GM18526 (cell line): ENCODE measurements around the gene CDKAL1.

Experiments used
- POLR2A ChIP-seq: IDR thresholded peaks from 3 replicates; pipeline ENCODE4 v1.6.1; 2011; ENCODE audit not compliant: insufficient read length; ENCODE audit errors: extremely low read depth

The CDKAL1 gene

DNA sequence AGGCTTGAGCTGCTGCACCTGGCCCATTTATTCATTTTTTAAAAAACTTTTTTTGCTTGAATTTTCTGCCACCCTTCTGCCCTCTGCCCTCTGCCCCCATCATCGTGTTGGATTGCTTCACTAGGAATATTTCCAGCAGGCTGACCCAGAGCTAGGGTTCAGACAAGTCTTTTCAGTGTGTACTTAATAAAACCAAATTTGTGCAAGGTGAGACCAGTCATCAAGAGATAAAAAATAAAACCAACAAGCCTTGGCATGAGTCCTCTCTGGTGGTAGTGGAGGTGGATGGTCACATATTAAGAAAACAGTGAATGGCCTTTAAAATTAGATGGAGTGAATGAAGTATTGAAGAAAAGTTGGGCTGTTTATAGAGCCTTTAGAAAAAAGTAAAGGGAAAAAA is 239.6 kb downstream of the CDKAL1 start:
- no peak for TF ChIP-seq POLR2A

DNA sequence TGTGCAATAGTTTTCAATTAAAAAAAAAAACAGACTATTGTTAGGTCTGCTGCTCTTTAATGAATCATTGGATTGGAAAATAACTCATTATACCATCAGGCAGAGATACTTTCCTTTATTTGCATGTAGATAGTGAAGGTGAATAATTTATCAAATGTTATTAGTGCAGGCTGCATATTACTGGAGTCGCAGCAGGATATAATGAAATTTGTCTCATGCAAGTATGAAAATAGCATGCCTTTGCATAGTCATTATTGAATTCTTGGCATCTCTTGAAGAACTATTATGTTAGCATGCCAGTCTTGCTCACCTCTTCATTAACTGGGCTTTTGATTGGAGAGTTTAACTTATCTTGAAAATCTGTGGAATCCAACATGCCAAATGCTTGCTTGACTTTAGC is 241.7 kb downstream of the CDKAL1 start:
- TF ChIP-seq POLR2A, result no peak

DNA sequence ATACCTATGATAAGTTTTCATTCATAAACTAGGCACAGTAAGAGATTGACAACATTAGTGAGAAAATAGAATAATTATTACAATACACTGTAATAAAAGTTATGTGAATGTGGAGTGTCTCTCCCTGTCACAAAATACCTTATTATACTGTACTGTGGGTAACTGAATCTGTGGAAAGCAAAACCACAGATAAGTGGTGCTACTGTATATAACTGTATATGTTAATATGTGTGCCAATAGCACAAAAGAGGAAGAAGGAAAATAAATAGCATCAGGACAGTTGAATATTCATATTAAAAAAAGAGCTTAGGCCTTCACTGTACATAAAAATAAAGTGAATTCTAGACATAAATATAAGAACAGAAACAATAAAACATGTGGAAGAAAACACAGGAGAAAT is 243.5 kb downstream of the CDKAL1 start:
- no peak for TF ChIP-seq POLR2A

DNA sequence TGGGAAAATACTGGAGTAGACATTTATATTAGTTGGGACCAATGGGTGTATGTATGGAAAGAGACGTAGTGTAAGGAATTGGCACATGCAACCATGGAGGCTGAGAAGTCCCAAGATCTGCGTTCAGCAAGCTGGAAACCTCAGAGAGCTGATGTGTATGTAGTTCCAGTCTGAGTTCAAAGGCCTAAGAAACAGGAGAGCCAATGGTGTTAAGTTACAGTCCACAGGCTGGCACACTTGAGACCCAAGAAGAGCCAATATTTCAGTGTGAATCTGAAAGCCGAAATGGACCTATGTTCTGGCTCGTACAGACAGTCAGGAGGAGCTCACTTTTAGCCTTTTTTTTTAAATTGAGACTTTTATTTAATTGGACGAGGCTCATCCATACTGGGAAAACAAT is 244.2 kb downstream of the CDKAL1 start:
- no peak for TF ChIP-seq POLR2A

DNA sequence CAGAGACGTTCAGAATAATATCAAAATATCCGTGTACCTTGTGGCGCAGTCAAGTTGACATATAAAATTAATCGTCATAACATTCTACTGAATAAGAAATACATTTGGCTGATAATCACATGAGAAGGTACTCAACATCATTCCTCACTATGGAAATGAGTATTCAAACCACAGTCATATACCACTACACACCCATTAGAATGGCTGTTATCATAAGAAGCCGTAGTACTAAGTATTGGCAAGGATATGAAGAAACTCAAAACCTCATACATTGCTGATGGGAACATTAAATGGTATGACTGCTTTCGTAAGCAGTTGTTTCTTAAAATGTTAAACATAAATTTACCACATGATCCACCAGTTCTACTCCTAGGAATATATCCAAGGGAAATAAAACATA is 244.7 kb downstream of the CDKAL1 start:
- no peak for TF ChIP-seq POLR2A

DNA sequence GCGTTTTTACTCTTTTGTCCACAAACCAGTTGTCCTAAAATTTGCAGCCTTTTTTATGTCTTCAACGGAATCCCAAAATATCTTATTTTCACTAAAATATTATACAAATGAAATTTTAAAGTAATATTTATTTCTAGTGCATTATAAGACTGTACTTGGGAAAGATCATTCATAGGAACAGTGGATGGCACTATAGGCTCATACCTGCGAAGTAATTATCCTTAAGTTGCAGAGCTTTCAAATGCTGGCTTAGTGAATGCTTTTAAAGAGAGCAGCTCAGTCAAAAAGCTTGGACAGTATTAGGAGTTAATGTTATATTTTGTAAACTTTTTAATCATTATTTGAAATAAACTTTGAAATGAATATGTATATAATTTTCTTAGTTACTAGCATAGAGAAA is 254.9 kb downstream of the CDKAL1 start:
- TF ChIP-seq POLR2A, result no peak

DNA sequence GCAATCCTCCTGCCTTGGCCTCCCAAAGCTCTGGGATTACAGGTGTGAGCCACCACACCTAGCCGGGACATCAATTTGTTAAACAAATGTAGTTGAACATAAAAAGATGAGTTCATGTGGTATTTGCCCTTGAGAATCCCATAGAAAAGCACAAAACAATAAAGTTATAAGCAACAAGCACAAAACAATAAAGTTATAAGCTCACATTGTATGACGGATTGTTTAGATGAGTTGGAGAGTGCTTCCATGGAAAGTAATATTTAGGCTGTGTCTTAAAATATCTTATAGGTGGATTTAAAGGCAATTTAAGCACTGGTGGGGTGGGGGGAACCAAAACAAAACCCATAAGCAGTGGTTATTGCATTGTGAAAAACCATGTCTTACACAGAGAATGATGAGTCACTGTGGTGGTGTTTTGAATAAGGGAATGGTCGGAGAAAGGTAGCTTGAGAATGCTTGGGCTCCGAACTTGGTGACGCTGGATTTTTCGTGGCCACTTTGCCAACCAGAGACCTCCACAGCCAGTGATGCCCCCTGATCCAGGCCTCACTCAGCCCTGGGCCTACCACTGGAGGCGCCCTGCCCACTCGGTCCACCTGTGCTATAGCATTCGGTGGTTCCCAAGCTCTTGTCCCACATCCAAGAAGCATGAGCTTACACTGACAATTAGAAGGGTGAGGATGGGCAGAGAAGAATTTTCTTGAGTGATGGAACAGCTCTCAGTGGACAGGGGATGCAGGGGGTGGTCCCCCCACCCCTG is 256.0 kb downstream of the CDKAL1 start:
- TF ChIP-seq POLR2A, result no peak

DNA sequence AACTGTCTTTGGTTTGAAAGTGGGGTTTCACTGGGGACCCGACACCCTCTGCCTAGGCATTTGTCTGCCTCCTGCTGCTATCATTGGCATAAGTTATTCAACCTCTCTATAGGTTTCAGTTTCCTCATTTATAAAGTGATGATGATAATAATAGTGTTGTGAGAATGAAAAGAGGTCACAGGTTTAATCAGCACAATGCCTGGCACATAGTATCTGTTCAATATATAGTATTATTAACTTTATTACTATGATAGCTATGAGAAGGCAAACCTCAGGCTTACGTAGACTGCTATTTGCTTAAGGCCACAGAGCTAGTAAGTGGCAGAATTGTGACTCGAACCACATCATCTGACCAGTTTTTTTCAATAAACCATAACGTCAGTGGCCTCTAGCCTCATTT is 256.8 kb downstream of the CDKAL1 start:
- TF ChIP-seq POLR2A, result no peak

DNA sequence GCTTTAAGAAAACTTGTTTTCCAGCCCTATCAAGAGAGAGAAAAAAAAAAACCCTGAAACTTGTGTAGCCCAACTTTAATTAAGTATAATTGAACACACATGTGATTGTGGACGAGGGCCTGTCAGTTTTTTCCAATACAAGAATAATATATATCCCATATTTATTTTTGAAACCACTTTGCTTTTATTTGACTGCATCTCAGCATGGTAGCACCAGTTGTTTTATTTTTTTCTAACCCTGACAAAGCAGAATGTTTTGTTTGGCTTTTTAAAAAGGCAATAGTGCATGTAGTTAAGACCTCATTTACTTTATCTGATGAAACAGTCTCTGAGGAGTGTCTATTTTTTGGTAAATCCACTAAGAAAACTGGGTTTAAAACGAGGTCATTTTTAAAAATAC is 257.7 kb downstream of the CDKAL1 start:
- TF ChIP-seq POLR2A, result no peak

DNA sequence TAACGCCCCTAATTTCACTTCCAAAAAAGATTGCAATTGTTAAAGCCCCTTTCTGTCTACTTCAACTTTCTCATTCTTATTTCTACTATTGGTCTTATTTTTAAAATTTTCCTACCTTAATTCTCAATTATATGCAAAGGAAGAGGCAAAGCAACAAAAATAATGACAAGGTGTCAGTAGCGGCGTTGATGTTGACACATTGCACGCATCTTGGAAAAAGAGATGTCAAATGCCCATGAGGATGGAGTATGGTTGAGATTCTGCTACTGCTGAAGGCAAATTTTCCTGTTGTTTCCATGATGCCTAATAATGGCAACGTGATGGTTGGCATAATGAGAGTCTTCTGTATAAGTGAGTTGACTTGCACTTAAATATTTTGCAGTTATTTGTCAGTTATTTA is 258.9 kb downstream of the CDKAL1 start:
- TF ChIP-seq POLR2A, result no peak

DNA sequence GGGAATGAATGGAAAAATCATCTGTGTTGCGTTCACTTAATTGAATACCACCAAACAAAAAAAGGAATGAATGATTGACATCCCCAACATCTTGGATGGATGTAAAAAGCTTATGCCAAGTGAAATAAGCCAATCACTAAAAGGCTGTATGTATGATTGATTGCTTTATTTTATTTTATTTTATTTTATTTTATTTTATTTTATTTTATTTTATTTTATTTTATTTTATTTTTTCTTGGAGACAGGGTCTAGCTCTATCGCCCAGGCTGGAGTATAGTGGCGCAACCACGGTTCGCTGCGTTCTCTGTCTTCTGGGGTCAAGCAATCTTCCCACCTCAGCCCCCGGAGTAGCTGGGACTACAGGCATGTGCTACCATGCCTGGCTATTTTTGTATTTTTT is 263.3 kb downstream of the CDKAL1 start:
- no peak for TF ChIP-seq POLR2A

DNA sequence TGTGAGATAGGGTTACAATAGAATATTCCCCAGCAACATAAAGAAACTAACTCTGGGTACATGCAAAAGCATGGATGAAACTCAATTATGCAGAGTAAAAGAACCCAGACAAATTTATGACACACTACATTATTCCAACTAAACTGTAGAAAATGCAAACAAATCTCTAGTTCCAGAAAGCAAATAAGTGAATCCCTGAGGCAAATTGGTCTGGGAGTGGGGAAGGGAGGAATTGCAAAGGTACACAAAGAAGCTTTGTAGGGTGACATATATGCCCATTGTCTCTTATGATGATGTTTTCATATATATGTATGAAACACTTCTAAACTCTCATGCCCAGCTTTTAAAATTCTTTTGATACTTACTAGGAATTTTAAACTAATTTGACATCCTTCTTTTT is 266.0 kb downstream of the CDKAL1 start:
- no peak for TF ChIP-seq POLR2A

DNA sequence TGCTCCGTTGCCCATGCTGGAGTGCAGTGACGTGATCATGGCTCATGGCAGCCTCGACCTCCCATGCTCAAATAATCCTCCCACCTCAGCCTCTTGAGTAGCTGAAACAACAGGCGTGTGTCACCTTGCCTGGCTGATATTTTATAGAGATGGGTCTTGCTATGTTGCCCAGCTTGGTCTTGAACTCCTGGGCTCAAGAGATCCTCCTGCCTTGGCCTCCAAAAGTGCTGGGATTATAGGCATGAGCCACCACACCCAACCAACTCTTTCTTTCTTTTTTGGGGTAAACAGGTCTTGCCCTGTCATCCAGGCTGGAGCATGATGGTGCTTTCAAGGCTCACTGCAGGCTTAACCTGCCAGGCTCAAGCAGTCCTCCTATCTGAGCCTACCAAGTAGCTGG is 266.4 kb downstream of the CDKAL1 start:
- TF ChIP-seq POLR2A, result no peak

DNA sequence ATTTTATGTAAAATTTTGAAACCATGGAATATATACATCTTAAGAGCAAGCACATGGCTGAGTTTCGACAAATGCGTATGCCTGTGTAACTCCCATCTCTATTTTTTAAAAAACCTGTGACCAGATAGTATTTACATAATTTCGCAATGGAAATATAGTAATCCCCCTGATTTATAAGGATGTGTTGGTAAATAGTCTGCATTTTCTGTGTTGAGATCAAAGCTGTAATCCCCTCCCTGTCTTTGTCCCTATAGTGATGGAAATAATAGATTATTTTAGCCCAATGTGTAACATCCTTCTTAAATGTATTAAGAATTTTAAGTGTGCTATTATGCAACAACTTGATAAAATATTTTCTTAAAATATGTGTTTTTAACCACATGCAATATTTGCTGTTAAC is 267.3 kb downstream of the CDKAL1 start:
- TF ChIP-seq POLR2A, result no peak

DNA sequence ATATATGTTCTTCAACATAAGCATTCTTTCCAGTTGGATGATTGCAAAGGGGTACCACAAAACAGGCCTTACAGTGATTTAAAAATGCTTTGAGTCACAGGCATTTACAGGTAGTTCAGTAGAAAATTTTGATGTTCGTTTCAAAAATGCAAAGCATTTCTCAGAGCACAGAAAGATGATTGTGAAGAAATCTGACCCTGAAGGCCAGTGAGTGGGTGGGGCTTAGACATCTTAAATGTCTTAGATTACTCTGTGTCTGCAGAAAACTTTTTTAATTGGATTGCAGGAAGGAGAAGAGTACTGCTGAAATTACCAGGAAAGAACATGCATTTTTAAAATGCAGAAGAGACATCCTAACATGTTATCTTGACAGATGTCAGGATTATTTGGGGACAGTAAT is 268.3 kb downstream of the CDKAL1 start:
- no peak for TF ChIP-seq POLR2A

DNA sequence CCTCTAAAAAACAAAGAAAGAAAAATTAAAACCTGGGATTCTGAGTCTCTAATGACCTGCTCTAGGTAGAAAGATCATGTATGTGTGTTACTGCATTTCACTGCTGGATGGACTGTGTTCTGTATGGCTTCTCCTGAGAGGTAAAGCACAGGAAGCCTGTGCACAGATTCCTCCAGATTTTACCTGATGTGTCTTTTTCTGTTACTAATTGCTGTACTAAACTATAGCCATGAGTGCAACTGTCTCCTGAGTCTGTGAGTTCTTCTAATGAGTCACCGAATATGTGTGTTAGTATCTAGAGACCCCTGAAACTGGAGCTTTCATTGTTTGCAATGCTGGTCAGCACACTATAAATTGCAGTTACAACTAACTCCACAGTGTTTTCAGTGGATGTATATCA is 270.8 kb downstream of the CDKAL1 start:
- no peak for TF ChIP-seq POLR2A

DNA sequence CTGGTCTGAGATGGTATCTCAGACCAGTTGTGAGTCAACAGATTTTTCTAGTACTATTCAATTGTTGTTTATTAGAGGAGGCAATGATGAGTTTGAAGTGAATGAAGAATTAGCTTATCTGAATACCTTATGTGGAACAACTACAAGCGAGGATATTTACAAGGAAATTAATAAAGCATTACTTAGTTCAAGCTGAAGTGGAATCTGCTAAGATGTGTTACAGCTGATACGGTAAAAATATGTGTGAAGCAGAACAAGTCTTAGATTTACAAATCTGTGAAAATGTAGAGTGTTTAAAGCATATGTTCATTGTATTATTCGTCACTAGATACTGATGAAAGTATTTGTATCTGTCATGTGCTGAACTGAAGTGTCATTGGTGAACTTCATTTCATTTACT is 272.4 kb downstream of the CDKAL1 start:
- TF ChIP-seq POLR2A, result no peak
